ENCODE data around the gene PTPN1. TPM values are rescaled to one million over a fixed set of nuclear protein-coding genes. Genes with fewer than 3 reads are reported as not detected.
A peak's percentile ranks its signal among the peaks of the same experiment; 100 is the strongest.

The PTPN1 gene
- total RNA-seq, 1 experiment from 2014 or later, result 30.8 TPM

DNA sequence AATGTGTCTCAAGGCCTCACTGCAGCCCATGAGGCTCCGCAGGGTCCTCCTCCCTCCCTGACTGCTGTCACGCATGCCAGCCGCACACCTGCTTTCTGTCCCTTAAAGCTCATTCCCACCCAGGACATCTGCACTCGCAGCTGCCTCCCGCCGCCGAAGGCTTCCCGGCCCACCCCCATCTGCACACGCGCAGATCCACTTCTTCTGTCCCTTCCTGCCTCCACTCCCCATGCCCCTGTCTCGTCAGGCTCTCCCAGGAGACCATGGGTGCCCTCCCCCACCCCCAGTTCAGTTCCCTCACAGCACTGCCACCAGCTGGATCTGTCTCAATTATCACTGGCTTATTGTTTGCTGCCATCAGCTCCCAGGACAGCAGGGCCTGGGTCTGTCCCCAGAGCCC is 118.1 kb downstream of the PTPN1 start:
- no CpG with 5 or more reads among the region's 11 CpGs for WGBS (ENCODE audit: extremely low coverage, insufficient read length, low lambda C conversion rate)
- H3K4me3 Mint-ChIP-seq, result no peak overlapping the region
- no peak overlapping the region for H3K4me2 ChIP-seq (ENCODE audit: insufficient read depth, insufficient read length, low read length)

More for the DNA sequence above, 118.1 kb downstream of the PTPN1 start:
- Histone ChIP-seq H2BK20ac (ENCODE audit: low read depth, low read length, poor library complexity, severe bottlenecking) (no peak overlapping the region), H2BK15ac (ENCODE audit: low read depth, low read length) (no peak overlapping the region), H3K4ac (ENCODE audit: low read depth, low read length) (no peak overlapping the region), H4K91ac (ENCODE audit: insufficient read length, low read depth, low read length) (no peak overlapping the region), H3K4me1 (ENCODE audit: insufficient read depth, low read length) (no peaks in the 10 kb centered on the region; the same call in 1 of the 2 replicates), H3T11ph (ENCODE audit: low read length) (no peak overlapping the region), H2BK120ac (ENCODE audit: low read depth, low read length, poor library complexity, severe bottlenecking) (no peak overlapping the region), H4K20me1 (ENCODE audit: control insufficient read depth, insufficient read depth, insufficient read length) (no peaks in the 10 kb centered on the region), H3K27ac (ENCODE audit: insufficient read length, low read depth, low read length) (no peak overlapping the region), H3K56ac (ENCODE audit: insufficient read length, low read depth, low read length) (no peak overlapping the region), H3K23ac (ENCODE audit: insufficient read length, low read depth, low read length) (no peak overlapping the region), H3K9ac (ENCODE audit: extremely low read depth, insufficient read length, low read length) (no peak overlapping the region), H3K79me2 (ENCODE audit: insufficient read depth, low read length) (no peaks in the 10 kb centered on the region), H4K8ac (replicated peaks; ENCODE audit: insufficient read length, low read depth, low read length) (no peak overlapping the region), H2BK5ac (ENCODE audit: insufficient read length, low read length) (no peak overlapping the region), H3K23me2 (ENCODE audit: insufficient read length, low read depth, low read length, poor library complexity, severe bottlenecking) (no peaks in the 10 kb centered on the region), H3K18ac (ENCODE audit: insufficient read length, low read depth, low read length) (no peak overlapping the region), H3K14ac (ENCODE audit: insufficient read depth, low read length) (no peak overlapping the region), H2BK12ac (ENCODE audit: insufficient read length, low read depth, low read length) (no peak overlapping the region), H2AK5ac (ENCODE audit: insufficient read length, low read length) (no peak overlapping the region), H3K79me1 (ENCODE audit: insufficient read depth, low read depth, low read length, poor library complexity, severe bottlenecking) (no peaks in the 10 kb centered on the region), H2AFZ (ENCODE audit: low read length) (no peak overlapping the region), H3K27me3 (ENCODE audit: insufficient read depth, low read length) (no peaks in the 10 kb centered on the region), H4K5ac (ENCODE audit: insufficient read length, low read depth, low read length) (no peak overlapping the region), H3K9me3 (ENCODE audit: control insufficient read depth, low read depth, low read length) (no peaks in the 10 kb centered on the region)
- peaks cover 9 to 21% of the 10 kb centered on the region in 2 experiments for H3K4me1 Mint-ChIP-seq
- H3K9me3 Mint-ChIP-seq, result no peaks in the 10 kb centered on the region; a peak in 1 of 5 replicates
- H3K27me3 Mint-ChIP-seq (ENCODE audit: low read depth), result no peaks in the 10 kb centered on the region; the same call in 1 of the 2 replicates
- peak overlapping the region in 2 of 3 experiments; percentile 39 to 55; a peak in 3 of 7 replicates for H3K27ac Mint-ChIP-seq
- no peak for DNase-seq
- TF ChIP-seq, protein P1, sequence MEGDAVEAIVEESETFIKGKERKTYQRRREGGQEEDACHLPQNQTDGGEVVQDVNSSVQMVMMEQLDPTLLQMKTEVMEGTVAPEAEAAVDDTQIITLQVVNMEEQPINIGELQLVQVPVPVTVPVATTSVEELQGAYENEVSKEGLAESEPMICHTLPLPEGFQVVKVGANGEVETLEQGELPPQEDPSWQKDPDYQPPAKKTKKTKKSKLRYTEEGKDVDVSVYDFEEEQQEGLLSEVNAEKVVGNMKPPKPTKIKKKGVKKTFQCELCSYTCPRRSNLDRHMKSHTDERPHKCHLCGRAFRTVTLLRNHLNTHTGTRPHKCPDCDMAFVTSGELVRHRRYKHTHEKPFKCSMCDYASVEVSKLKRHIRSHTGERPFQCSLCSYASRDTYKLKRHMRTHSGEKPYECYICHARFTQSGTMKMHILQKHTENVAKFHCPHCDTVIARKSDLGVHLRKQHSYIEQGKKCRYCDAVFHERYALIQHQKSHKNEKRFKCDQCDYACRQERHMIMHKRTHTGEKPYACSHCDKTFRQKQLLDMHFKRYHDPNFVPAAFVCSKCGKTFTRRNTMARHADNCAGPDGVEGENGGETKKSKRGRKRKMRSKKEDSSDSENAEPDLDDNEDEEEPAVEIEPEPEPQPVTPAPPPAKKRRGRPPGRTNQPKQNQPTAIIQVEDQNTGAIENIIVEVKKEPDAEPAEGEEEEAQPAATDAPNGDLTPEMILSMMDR (conservative IDR thresholded peaks at IDR 0.05), result no peak
- no peaks in the 10 kb centered on the region for H3K36me3 Mint-ChIP-seq (ENCODE audit: insufficient read depth in 1 of 3, low read depth in 3 of 3)
